ENCODE results near the gene CHRNA3. TPM values are rescaled to one million over a fixed set of nuclear protein-coding genes. Genes with fewer than 3 reads are reported as not detected.

CHRNA3 gene
- polyA plus RNA-seq, 1 experiment = not detected

GRCh38 chr15:78550194-78550593, 70.6 kb downstream of the CHRNA3 start:
- no peak overlapping the region for H3K4me3 ChIP-seq (ENCODE audit: low read depth, low read length)
- TF ChIP-seq, protein P1, sequence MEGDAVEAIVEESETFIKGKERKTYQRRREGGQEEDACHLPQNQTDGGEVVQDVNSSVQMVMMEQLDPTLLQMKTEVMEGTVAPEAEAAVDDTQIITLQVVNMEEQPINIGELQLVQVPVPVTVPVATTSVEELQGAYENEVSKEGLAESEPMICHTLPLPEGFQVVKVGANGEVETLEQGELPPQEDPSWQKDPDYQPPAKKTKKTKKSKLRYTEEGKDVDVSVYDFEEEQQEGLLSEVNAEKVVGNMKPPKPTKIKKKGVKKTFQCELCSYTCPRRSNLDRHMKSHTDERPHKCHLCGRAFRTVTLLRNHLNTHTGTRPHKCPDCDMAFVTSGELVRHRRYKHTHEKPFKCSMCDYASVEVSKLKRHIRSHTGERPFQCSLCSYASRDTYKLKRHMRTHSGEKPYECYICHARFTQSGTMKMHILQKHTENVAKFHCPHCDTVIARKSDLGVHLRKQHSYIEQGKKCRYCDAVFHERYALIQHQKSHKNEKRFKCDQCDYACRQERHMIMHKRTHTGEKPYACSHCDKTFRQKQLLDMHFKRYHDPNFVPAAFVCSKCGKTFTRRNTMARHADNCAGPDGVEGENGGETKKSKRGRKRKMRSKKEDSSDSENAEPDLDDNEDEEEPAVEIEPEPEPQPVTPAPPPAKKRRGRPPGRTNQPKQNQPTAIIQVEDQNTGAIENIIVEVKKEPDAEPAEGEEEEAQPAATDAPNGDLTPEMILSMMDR (IDR thresholded peaks at IDR 0.05; ENCODE audit: low read depth, low read length) = no peak
- no peak for DNase-seq (ENCODE audit: low read depth, low spot score)
- H3K27ac ChIP-seq (ENCODE audit: low read depth, low read length) = no peak overlapping the region
- CTCF ChIA-PET = interaction anchor here (1.0 kb wide), 1 partner anchor 10 kb away, joined by 3 read pairs; the partner anchor contains the start of gene PSMA4
- H3K27me3 ChIP-seq (ENCODE audit: control insufficient read depth, insufficient read depth, low read length) = no peaks in the 10 kb centered on the region
- POLR2A ChIA-PET = no interaction called here
- H3K9me3 ChIP-seq (ENCODE audit: control insufficient read depth, insufficient read depth, low read length) = no peaks in the 10 kb centered on the region

Small RNA genes lying within 50 kb of the gene (small RNA-seq; reads per million reads assigned to genes)
- not detected for gene AC067863.2 (ENCODE audit: insufficient read length, low read depth)

Other genes with a start within 250 kb of the CHRNA3 start
- gene IREB2, start 182.8 kb downstream of the CHRNA3 start, polyA plus RNA-seq (2011; rRNA removed) = 21.5 and 30.4 TPM in 2 replicates
- 3.6 and 4.1 TPM in 2 replicates for gene HYKK, start 113.4 kb downstream of the CHRNA3 start, polyA plus RNA-seq (2011; rRNA removed)
- 270 and 395 TPM in 2 replicates for gene PSMA4, start 80.6 kb downstream of the CHRNA3 start, polyA plus RNA-seq (2011; rRNA removed)
- gene CHRNA5, start 55.5 kb downstream of the CHRNA3 start, polyA plus RNA-seq (2011; rRNA removed) = 4.3 and 5.2 TPM in 2 replicates
- gene CHRNB4, start 20.2 kb upstream of the CHRNA3 start, polyA plus RNA-seq (2011; rRNA removed) = not detected in 2 replicates
- gene ADAMTS7, start 190.5 kb upstream of the CHRNA3 start, polyA plus RNA-seq (2011; rRNA removed) = 5.0 and 6.4 TPM in 2 replicates

Measured in AG04450 (cell line).